ENCODE data around the gene ANKDD1B. TPM values are rescaled to one million over a fixed set of nuclear protein-coding genes. Genes with fewer than 3 reads are reported as not detected.

The ANKDD1B gene
- total RNA-seq, 4 donors from 2014 or later: 1.1 TPM; not detected in 3

GRCh38 chr5:75670577-75670976, 59.3 kb downstream of the ANKDD1B start:
- H3K9me3 ChIP-seq: no peaks in the 10 kb centered on the region
- H3K27ac ChIP-seq: no peak overlapping the region
- TF ChIP-seq POLR2A (IDR thresholded peaks at IDR 0.05): no peak
- no peak for TF ChIP-seq CTCF (IDR thresholded peaks at IDR 0.05 in 4 of 5, conservative IDR thresholded peaks at IDR 0.05 in 1 of 5)
- no peaks in the 10 kb centered on the region for H3K4me1 ChIP-seq
- no peak overlapping the region for H3K4me3 ChIP-seq
- in situ Hi-C loops (cut with MboI; ENCODE audit: low sequenced_read_pairs in 4 of 4) (loop anchor here in 1 of 4 donors (25.0 kb wide), 1 partner anchor 433 kb away; the partner anchor contains the start of gene ANKRD31), intact Hi-C loops (cut with DNase I; ENCODE audit: low total_unique reads) (no loop called here)
- DNase-seq (no peak), ATAC-seq (no peak)
- H3K27me3 ChIP-seq: no peaks in the 10 kb centered on the region
- peaks cover 0 to 13% of the 10 kb centered on the region in 2 donors for H3K36me3 ChIP-seq

- H3K4me3 ChIP-seq: no peak overlapping the region
- no peaks in the 10 kb centered on the region for H3K9me3 ChIP-seq
- in situ Hi-C loops (cut with MboI; ENCODE audit: low sequenced_read_pairs in 4 of 4): loop anchor here in 1 of 4 donors (25.0 kb wide), 1 partner anchor 434 kb away; the partner anchor contains the start of gene ANKRD31
Observed at GRCh38 chr5:75671506-75671905, 60.3 kb downstream of the ANKDD1B start.

GRCh38 chr5:75672616-75673015, 61.4 kb downstream of the ANKDD1B start:
- ATAC-seq: no peak
- Histone ChIP-seq H3K27ac (no peak overlapping the region), H3K36me3 (peaks cover 0 to 13% of the 10 kb centered on the region in 2 donors), H3K4me1 (no peaks in the 10 kb centered on the region), H3K9me3 (no peaks in the 10 kb centered on the region), H3K27me3 (no peaks in the 10 kb centered on the region), H3K4me3 (no peak overlapping the region)
- in situ Hi-C loops (cut with MboI; ENCODE audit: low sequenced_read_pairs in 4 of 4): loop anchor here in 1 of 4 donors (25.0 kb wide), 1 partner anchor 435 kb away; the partner anchor contains the start of gene ANKRD31
- intact Hi-C loops (cut with DNase I; ENCODE audit: low total_unique reads): no loop called here
- no peak for DNase-seq
- no peak for TF ChIP-seq POLR2A (IDR thresholded peaks at IDR 0.05)
- no peak for TF ChIP-seq CTCF (IDR thresholded peaks at IDR 0.05 in 4 of 5, conservative IDR thresholded peaks at IDR 0.05 in 1 of 5)

More at GRCh38 chr5:75671506-75671905, 60.3 kb downstream of the ANKDD1B start:
- ATAC-seq: no peak
- Histone ChIP-seq H3K27me3 (no peaks in the 10 kb centered on the region), H3K4me1 (no peaks in the 10 kb centered on the region), H3K36me3 (peaks cover 0 to 13% of the 10 kb centered on the region in 2 donors), H3K27ac (no peak overlapping the region)
- TF ChIP-seq CTCF (IDR thresholded peaks at IDR 0.05 in 4 of 5, conservative IDR thresholded peaks at IDR 0.05 in 1 of 5) (no peak), POLR2A (IDR thresholded peaks at IDR 0.05) (no peak)
- intact Hi-C loops (cut with DNase I; ENCODE audit: low total_unique reads): no loop called here
- no peak for DNase-seq

- ATAC-seq: no peak
- intact Hi-C loops (cut with DNase I; ENCODE audit: low total_unique reads): no loop called here
Observed at GRCh38 chr5:75675783-75676182, 64.5 kb downstream of the ANKDD1B start.

More at GRCh38 chr5:75675783-75676182, 64.5 kb downstream of the ANKDD1B start:
- Histone ChIP-seq H3K27me3 (no peaks in the 10 kb centered on the region), H3K4me3 (no peak overlapping the region), H3K36me3 (peaks cover 0 to 16% of the 10 kb centered on the region in 2 donors), H3K27ac (no peak overlapping the region), H3K4me1 (no peaks in the 10 kb centered on the region), H3K9me3 (no peaks in the 10 kb centered on the region)
- in situ Hi-C loops (cut with MboI; ENCODE audit: low sequenced_read_pairs in 4 of 4): loop anchor here in 3 of 4 donors (25.0 kb wide), 2 partner anchors 338 to 438 kb away; partner anchors contain the start of genes HMGCR (in 2 of the 3) and ANKRD31 (in 1 of the 3)
- TF ChIP-seq CTCF (IDR thresholded peaks at IDR 0.05 in 4 of 5, conservative IDR thresholded peaks at IDR 0.05 in 1 of 5): no peak
- no peak for TF ChIP-seq POLR2A (IDR thresholded peaks at IDR 0.05)
- no peak for DNase-seq

Data from gastrocnemius medialis (tissue), 4 donors.